NCI-H2227 (cell line): ENCODE results near the gene STIP1.
A peak's percentile ranks its signal among the peaks of the same experiment; 100 is the strongest.

Experiments used
- DNase-seq: peaks from one replicate; lab custom pipeline; 2025; ENCODE audit not compliant: unreplicated experiment; lab: John Stamatoyannopoulos, UW

Gene STIP1

GRCh38 chr11:64196626-64197025, 10.7 kb downstream of the STIP1 start:
- no peak for DNase-seq

GRCh38 chr11:64198511-64198910, 12.5 kb downstream of the STIP1 start:
- no peak for DNase-seq

- DNase-seq: no peak
Measured at GRCh38 chr11:64201543-64201942, 15.6 kb downstream of the STIP1 start.

GRCh38 chr11:64202992-64203391, 17.0 kb downstream of the STIP1 start:
- no peak for DNase-seq

DNA sequence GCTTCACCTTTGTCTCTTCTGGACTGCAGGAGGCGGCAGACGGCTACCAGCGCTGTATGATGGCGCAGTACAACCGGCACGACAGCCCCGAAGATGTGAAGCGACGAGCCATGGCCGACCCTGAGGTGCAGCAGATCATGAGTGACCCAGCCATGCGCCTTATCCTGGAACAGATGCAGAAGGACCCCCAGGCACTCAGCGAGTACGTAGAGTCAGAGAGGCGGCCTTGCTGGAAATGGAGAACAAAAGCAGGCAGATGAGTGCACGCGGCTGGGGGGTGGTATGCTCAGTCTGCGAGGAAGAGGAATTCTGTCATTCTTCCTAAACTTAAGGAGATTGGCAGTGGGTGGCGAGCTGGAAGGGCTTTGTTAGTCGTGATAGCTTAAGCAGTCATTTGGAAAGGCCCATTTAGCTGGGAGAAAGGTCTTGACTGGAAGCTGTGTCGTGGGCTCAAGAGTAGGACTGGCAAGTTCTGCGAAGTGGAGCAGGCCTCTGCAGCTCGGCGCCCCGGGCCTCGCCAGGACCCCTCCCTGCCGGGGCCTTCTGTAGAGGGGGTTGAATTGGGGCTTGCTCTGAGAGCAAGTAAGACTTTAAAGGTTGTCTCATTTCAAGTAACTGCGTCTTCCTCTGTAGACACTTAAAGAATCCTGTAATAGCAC, 17.6 kb downstream of the STIP1 start:
- DNase-seq: no peak

DNA sequence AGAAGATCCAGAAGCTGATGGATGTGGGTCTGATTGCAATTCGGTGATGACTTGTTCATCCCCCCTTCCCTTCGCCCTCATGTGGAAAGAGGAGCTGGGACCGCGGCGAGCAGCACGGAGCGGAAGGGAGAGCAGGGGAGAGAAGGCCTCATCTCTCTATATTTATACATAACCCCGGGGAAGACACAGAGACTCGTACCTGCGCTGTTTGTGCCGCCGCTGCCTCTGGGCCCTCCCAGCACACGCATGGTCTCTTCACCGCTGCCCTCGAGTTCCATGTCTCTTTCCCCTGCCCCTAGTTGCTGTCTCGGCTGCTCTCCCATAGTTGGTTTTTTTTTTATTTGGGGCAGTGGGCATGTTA, 18.1 kb downstream of the STIP1 start:
- no peak for DNase-seq

DNA sequence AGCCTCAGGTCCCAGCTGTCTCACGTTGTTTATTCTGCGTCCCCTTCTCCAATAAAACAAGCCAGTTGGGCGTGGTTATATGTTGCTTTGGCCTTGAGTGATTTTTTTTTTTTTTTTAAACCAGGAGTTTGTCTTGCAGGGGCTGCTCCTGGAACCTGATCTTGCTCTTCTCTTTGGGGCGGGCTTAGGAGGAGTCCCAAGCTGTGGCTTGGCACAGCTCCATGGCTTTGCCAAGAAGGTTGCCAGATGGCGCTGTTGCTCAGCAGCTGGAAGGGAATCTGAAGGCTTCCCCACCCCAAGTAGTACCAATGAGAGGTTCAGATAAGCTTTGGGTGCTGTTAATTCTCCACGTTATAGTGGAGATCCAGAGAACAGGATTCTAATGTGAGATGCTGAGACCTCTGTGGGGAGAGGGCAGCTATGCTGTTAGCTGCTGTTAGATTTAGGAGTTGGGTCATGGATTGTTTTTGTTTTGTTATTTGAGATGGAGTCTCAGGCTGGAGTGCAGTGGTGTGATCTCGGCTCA, 18.6 kb downstream of the STIP1 start:
- DNase-seq: peak; percentile 88

DNA sequence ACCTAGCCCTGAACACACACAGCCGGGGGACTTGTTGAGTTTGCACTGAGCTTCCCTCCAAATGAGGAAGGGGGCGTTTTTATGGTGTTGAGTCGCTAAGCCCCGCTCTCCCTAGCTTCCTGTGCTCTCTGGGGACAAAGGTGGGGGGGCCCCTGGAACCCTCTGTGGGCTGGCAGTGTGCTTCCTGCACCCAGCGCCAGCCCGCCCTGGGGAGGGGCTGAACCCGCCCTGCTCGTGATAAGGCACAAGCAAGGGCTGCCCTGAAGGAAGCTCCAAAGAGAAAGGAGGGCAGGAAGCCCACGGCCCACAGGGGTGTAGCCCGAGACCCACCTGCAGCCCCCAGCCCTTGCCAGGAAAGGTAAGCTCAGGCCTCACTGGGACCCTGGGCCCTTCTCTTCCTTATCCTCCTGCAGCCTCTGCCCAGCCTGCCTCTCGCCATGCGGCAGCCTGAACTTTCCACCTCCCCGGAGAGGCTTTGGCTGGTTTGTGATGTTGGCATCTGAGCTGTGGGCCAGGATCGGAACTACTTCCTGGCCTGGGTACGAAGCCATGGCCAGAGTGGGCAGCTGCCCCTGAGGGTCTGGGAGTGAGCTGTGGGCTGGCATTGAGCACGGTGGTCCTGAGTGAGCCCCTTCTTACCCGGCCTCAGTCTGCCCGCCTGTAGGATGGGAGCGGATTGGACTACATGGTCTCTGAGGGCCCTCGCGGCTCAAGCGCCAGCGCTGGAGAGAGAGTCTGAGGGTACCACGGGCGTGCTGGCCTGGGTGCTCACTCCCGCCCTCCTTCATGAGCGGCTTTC, 20.7 kb downstream of the STIP1 start, which contains the start of gene FERMT3:
Gene FERMT3, plus strand, starts transcription at position 265 of the 799 bp plus-strand sequence. CDS start 644 bp downstream, outside the sequence.
- no peak for DNase-seq

GRCh38 chr11:64207256-64208085, 21.5 kb downstream of the STIP1 start:
- no peak for DNase-seq

- DNase-seq: no peak
Measured at GRCh38 chr11:64208086-64208795, 22.3 kb downstream of the STIP1 start.

GRCh38 chr11:64208796-64209562, 23.0 kb downstream of the STIP1 start:
- DNase-seq: no peak

- no peak for DNase-seq
Measured at GRCh38 chr11:64209563-64209843, 23.5 kb downstream of the STIP1 start.

DNA sequence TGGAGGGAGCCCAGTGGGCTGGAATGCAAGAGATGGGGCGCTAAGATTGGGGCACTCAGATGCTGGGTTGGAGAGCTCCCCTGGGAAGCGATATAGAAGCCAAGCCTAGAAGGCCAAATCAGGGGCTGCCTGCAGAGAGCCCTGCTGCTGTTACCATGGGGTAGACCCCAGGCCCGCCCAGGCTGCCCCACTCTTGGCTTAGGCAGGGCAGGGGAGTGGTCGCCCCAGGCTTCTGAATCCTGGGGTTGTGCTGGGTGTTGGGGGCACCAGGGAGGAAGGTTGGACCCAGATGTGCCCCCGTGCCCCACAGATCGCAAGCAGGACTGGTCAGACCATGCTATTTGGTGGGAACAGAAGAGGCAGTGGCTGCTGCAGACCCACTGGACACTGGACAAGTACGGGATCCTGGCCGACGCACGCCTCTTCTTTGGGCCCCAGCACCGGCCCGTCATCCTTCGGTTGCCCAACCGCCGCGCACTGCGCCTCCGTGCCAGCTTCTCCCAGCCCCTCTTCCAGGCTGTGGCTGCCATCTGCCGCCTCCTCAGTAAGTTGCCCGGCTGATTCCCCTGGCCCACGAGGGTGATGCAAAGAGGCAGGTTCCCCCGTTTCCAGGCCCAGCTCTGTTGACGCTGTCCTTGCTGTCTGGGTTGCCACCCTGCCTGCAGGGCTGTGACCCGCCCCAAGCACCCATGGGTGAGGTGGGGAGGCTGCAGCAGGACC, 24.5 kb downstream of the STIP1 start:
- no peak for DNase-seq

DNA sequence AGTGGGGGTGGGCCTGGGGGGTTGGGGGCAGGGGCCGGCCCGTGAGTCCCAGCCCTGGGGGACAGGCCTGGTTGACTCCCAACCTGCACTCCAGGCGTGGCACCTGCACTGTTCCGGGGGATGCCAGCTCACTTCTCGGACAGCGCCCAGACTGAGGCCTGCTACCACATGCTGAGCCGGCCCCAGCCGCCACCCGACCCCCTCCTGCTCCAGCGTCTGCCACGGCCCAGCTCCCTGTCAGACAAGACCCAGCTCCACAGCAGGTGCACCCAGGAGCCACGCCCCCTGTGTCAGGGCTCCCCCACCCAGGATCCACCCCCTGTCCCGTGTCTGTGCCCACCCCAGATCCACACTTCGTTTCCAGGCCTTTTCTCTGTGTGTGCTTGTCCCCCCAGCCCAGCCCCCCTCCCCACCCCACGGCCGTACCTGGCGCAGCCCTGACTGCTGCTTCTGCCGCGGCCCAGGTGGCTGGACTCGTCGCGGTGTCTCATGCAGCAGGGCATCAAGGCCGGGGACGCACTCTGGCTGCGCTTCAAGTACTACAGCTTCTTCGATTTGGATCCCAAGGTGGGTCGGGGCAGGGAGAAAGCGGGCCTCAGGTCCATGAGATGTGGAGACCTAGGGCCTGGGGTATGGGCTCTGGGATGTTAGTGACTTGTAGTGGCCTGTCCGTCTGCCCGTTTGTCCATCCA, 25.4 kb downstream of the STIP1 start:
- no peak for DNase-seq

GRCh38 chr11:64216879-64217278, 30.9 kb downstream of the STIP1 start:
- no peak for DNase-seq

GRCh38 chr11:64218628-64219353, 32.8 kb downstream of the STIP1 start:
- no peak for DNase-seq

GRCh38 chr11:64219354-64219684, 33.3 kb downstream of the STIP1 start:
- DNase-seq: no peak

DNA sequence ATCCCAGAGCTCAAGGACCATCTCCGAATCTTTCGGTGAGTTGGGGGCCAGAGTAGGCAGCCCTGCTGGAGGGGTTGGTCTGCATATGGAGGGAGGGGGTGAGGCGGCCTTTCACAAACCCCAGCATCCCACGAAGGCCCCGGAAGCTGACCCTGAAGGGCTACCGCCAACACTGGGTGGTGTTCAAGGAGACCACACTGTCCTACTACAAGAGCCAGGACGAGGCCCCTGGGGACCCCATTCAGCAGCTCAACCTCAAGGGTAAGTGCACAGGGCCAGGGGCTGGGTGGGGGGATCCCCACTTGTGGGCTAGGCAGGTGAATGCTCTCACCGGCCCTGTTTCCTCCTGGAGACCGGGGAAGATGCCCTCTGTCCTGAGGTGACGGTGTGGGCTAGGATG, 33.8 kb downstream of the STIP1 start:
- DNase-seq: no peak

DNA sequence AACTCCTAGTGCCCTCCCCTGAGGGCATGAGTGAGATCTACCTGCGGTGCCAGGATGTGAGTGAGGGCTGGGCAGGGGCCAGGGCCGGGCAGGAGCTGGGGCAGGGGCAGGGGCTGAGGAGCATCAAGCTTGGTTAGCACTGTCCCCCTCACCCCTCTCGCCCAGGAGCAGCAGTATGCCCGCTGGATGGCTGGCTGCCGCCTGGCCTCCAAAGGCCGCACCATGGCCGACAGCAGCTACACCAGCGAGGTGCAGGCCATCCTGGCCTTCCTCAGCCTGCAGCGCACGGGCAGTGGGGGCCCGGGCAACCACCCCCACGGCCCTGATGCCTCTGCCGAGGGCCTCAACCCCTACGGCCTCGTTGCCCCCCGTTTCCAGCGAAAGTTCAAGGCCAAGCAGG, 34.3 kb downstream of the STIP1 start:
- no peak for DNase-seq
